ENCODE measurements around the gene TC2N.
A peak's percentile ranks its signal among the peaks of the same experiment; 100 is the strongest.
"Not testable (repeated sequence)": the region's sequence is repeated elsewhere in the genome, so short reads cannot be mapped to it uniquely, and the experiment has no call there.

Gene TC2N

GRCh38 chr14:91875525-91876286 is 8.4 kb upstream of the TC2N start:
- H3K4me3 ChIP-seq = no peak overlapping the region
- no peak overlapping the region for H3K27ac ChIP-seq
- no peak for DNase-seq (ENCODE audit: low spot score)
- TF ChIP-seq CTCF (IDR thresholded peaks at IDR 0.05) = no peak

GRCh38 chr14:91873471-91874415 is 6.4 kb upstream of the TC2N start:
- no peak for TF ChIP-seq CTCF (IDR thresholded peaks at IDR 0.05)
- Histone ChIP-seq H3K4me3 (no peak overlapping the region), H3K27ac (peak overlapping the region; percentile 82 to 85)
- no peak for DNase-seq (ENCODE audit: low spot score)

- TF ChIP-seq CTCF (IDR thresholded peaks at IDR 0.05) = no peak
- peak; percentile 93 for DNase-seq (ENCODE audit: low spot score)
- Histone ChIP-seq H3K27ac (peak overlapping the region; percentile 82 to 85), H3K4me3 (no peak overlapping the region)
Measured at GRCh38 chr14:91872517-91873470, 5.5 kb upstream of the TC2N start.

GRCh38 chr14:91872011-91872501 is 4.7 kb upstream of the TC2N start:
- no peak for DNase-seq (ENCODE audit: low spot score)
- no peak for TF ChIP-seq CTCF (IDR thresholded peaks at IDR 0.05)
- peak overlapping the region; percentile 82 to 85 for H3K27ac ChIP-seq
- no peak overlapping the region for H3K4me3 ChIP-seq

GRCh38 chr14:91871401-91871800 is 4.1 kb upstream of the TC2N start:
- DNase-seq (ENCODE audit: low spot score); H3K4me3 ChIP-seq: not testable (repeated sequence)
- peak overlapping the region in 1 of 2 donors; percentile 40 for H3K27ac ChIP-seq

GRCh38 chr14:91870890-91871289 is 3.6 kb upstream of the TC2N start:
- Histone ChIP-seq H3K4me3 (no peak overlapping the region), H3K27ac (no peak overlapping the region)
- TF ChIP-seq CTCF (IDR thresholded peaks at IDR 0.05) = no peak
- no peak for DNase-seq (ENCODE audit: low spot score)

All from coronary artery (tissue), 2 donors.